Panc1 (cell line): ENCODE data around the gene TMEM156. TPM values are rescaled to one million over a fixed set of nuclear protein-coding genes. Genes with fewer than 3 reads are reported as not detected.

Experiments
- ATAC-seq: fragments of 200-7000 bp; cut with Tn5 transposase; 2 replicates; pipeline ENCODE4 v1.9.1; 2020; ENCODE audit warnings: mild to moderate bottlenecking, moderate library complexity
- BruUV-seq: library from RNA; stranded (reverse); fragments of 400-500 nt; replicated peaks from 2 replicates; lab custom pipeline; 2021; lab: Mats Ljungman, UMichigan
- CTCF ChIA-PET: fragments of 300-600 bp; sonication (Branson Sonifier 250); formaldehyde crosslinking; loops from one replicate; lab custom pipeline; 2022; ENCODE audit warnings: antibody characterized with exemption; lab: Charles Lee
- POLR2A ChIA-PET: fragments of 300-600 bp; sonication (Branson Sonifier 250); formaldehyde crosslinking; loops from one replicate; lab custom pipeline; 2022; ENCODE audit warnings: antibody characterized with exemption; lab: Charles Lee
- DNase-seq: peaks from one replicate; pipeline ENCODE4 v3.0.0-alpha.2; 2010; ENCODE audit warnings: low read depth, low spot score
- H3K27ac ChIP-seq: 2 replicates; pipeline ENCODE4 v1.5.1; 2011; ENCODE audit warnings: mild to moderate bottlenecking, low read length, inconsistent platforms
- H3K27me3 ChIP-seq: fragments of 200-500 bp; sonication (Bioruptor generic); 2 replicates; pipeline ENCODE4 v1.6.0; 2014; ENCODE audit warnings: low read length, inconsistent platforms; ENCODE audit not compliant: control insufficient read depth, insufficient read depth
- H3K36me3 ChIP-seq: fragments of 200-500 bp; sonication (Bioruptor generic); 2 replicates; pipeline ENCODE4 v1.5.1; 2014; ENCODE audit warnings: inconsistent platforms, mild to moderate bottlenecking, low read length, moderate library complexity; ENCODE audit not compliant: control insufficient read depth, insufficient read depth
- H3K4me1 ChIP-seq: 2 replicates; pipeline ENCODE4 v1.5.1; 2011; ENCODE audit warnings: inconsistent platforms, mild to moderate bottlenecking, low read length, moderate library complexity; ENCODE audit not compliant: control insufficient read depth, insufficient read depth
- H3K4me3 ChIP-seq, 2 experiments: 2 replicates each; pipeline ENCODE4 v1.5.1; 2011 to 2012; ENCODE audit warnings: low read depth in 2 of 2, low read length in 2 of 2, mild to moderate bottlenecking in 2 of 2, inconsistent platforms in 1 of 2, moderate library complexity in 1 of 2
- H3K9me3 ChIP-seq: fragments of 200-500 bp; sonication (Bioruptor generic); 2 replicates; pipeline ENCODE4 v1.5.1; 2014; ENCODE audit warnings: low read depth, mild to moderate bottlenecking, inconsistent platforms, low read length, moderate library complexity; ENCODE audit not compliant: control insufficient read depth, insufficient read depth
- CTCF ChIP-seq: fragments of 450-650 bp; IDR thresholded peaks from 2 replicates; pipeline ENCODE4 v1.5.1; 2017; ENCODE audit warnings: mild to moderate bottlenecking
- POLR2AphosphoS5 ChIP-seq: IDR thresholded peaks from 2 replicates; pipeline ENCODE4 v1.6.1; 2012; ENCODE audit warnings: mild to moderate bottlenecking, low read depth, low read length, moderate library complexity
- REST ChIP-seq, 2 experiments: IDR thresholded peaks; 2 replicates each; pipeline ENCODE4 v1.6.1; 2011 to 2012; ENCODE audit warnings: low read depth in 2 of 2, control low read depth in 1 of 2, low read length in 1 of 2, mild to moderate bottlenecking in 1 of 2, moderate library complexity in 1 of 2; ENCODE audit not compliant: insufficient read depth in 1 of 2
- SIN3A ChIP-seq: IDR thresholded peaks from 2 replicates; pipeline ENCODE4 v1.6.1; 2012; ENCODE audit warnings: low read depth, mild to moderate bottlenecking, low read length, moderate library complexity, borderline replicate concordance; ENCODE audit not compliant: insufficient read depth
- TCF7L2 ChIP-seq: IDR thresholded peaks from 2 replicates; pipeline ENCODE4 v1.6.1; 2011; ENCODE audit warnings: mild to moderate bottlenecking, low read depth, low read length, inconsistent platforms
- in situ Hi-C: cut with HindIII; loops from 2 replicates; pipeline ENCODE4 v1.10.0; 2016; ENCODE audit warnings: low sequenced_read_pairs, low pct_unique_long_range_greater_than_20kb
- intact Hi-C: fragments of 100-400 bp; cut with micrococcal nuclease; formaldehyde crosslinking; loops from one replicate; pipeline ENCODE4 v1.10.0; 2022; ENCODE audit not compliant: unreplicated experiment
- total RNA-seq: library from RNA; stranded (reverse); gene quantifications from one replicate; pipeline ENCODE4 v1.2.1, GENCODE V29; 2021; ENCODE audit not compliant: unreplicated experiment

Gene TMEM156
- total RNA-seq, 1 experiment from 2014 or later, result 5.8 TPM

GRCh38 chr4:38954727-38955126 is 77.5 kb downstream of the TMEM156 start:
- no peak overlapping the region for H3K4me3 ChIP-seq
- in situ Hi-C loops (no loop called here), intact Hi-C loops (no loop called here)
- POLR2A ChIA-PET, result no interaction called here
- no peaks in the 10 kb centered on the region for H3K27me3 ChIP-seq
- CTCF ChIA-PET, result no interaction called here
- H3K4me1 ChIP-seq, result no peaks in the 10 kb centered on the region
- no peak for DNase-seq
- no TSS peak for BruUV-seq
- TF ChIP-seq SIN3A, result no peak
- TF ChIP-seq REST (IDR thresholded peaks at IDR 0.05; ENCODE audit: insufficient read depth in 1 of 2, low read depth in 2 of 2, low read length in 1 of 2), result no peak
- TF ChIP-seq POLR2AphosphoS5, result no peak
- no peak for TF ChIP-seq TCF7L2
- TF ChIP-seq CTCF, result no peak
- no peak for ATAC-seq
- no peaks in the 10 kb centered on the region for H3K36me3 ChIP-seq
- H3K27ac ChIP-seq, result no peak overlapping the region
- no peaks in the 10 kb centered on the region for H3K9me3 ChIP-seq

GRCh38 chr4:38952017-38952416 is 80.2 kb downstream of the TMEM156 start:
- ChIA-PET CTCF (no interaction called here), POLR2A (no interaction called here)
- no peak for DNase-seq
- no peaks in the 10 kb centered on the region for H3K36me3 ChIP-seq
- H3K4me1 ChIP-seq, result no peaks in the 10 kb centered on the region
- BruUV-seq, result no TSS peak
- no peak overlapping the region for H3K4me3 ChIP-seq
- no peak for ATAC-seq
- TF ChIP-seq REST (IDR thresholded peaks at IDR 0.05; ENCODE audit: insufficient read depth in 1 of 2, low read depth in 2 of 2, low read length in 1 of 2), result no peak
- no peak for TF ChIP-seq SIN3A
- no peak for TF ChIP-seq CTCF
- no peak for TF ChIP-seq POLR2AphosphoS5
- TF ChIP-seq TCF7L2, result no peak
- in situ Hi-C loops, result no loop called here
- intact Hi-C loops, result no loop called here
- H3K9me3 ChIP-seq, result no peaks in the 10 kb centered on the region
- H3K27ac ChIP-seq, result no peak overlapping the region
- H3K27me3 ChIP-seq, result no peaks in the 10 kb centered on the region
